SKM-1 (cell line): Measurements from ENCODE around the gene RTP5.

ENCODE experiments used
- DNase-seq: peaks from one replicate; lab custom pipeline; 2025; ENCODE audit not compliant: unreplicated experiment; lab: John Stamatoyannopoulos, UW

RTP5 gene

GRCh38 chr2:241857041-241857541, 12.4 kb upstream of the RTP5 start:
- no peak for DNase-seq

GRCh38 chr2:241857572-241858121, 11.9 kb upstream of the RTP5 start:
- DNase-seq: no peak

- no peak for DNase-seq
Measured at GRCh38 chr2:241858206-241859016, 11.1 kb upstream of the RTP5 start, which contains the start of gene PDCD1. PDCD1 (minus strand) TSS chr2:241858894; CDS start chr2:241858838, 56 bp downstream.

GRCh38 chr2:241859017-241859435, 10.5 kb upstream of the RTP5 start:
- DNase-seq: no peak

GRCh38 chr2:241859436-241860183, 9.9 kb upstream of the RTP5 start:
- no peak for DNase-seq

- DNase-seq: no peak
Measured at GRCh38 chr2:241860184-241861078, 9.1 kb upstream of the RTP5 start.

GRCh38 chr2:241861264-241861663, 8.3 kb upstream of the RTP5 start:
- no peak for DNase-seq

- DNase-seq: no peak
Measured at GRCh38 chr2:241862093-241862492, 7.4 kb upstream of the RTP5 start.

GRCh38 chr2:241862775-241863535, 6.6 kb upstream of the RTP5 start:
- DNase-seq: no peak

- no peak for DNase-seq
Measured at GRCh38 chr2:241863536-241863954, 6.0 kb upstream of the RTP5 start.

GRCh38 chr2:241864168-241864849, 5.2 kb upstream of the RTP5 start:
- DNase-seq: no peak

- no peak for DNase-seq
Measured at GRCh38 chr2:241864850-241865213, 4.7 kb upstream of the RTP5 start.

GRCh38 chr2:241865416-241865956, 4.0 kb upstream of the RTP5 start:
- no peak for DNase-seq

- DNase-seq: no peak
Measured at GRCh38 chr2:241865957-241866789, 3.4 kb upstream of the RTP5 start.

- DNase-seq: no peak
Measured at GRCh38 chr2:241866790-241867645, 2.5 kb upstream of the RTP5 start.

- DNase-seq: no peak
Measured at GRCh38 chr2:241867776-241868420, 1.6 kb upstream of the RTP5 start.

- no peak for DNase-seq
Measured at GRCh38 chr2:241868661-241869081, 858 bp upstream of the RTP5 start.
